Tibial nerve (tissue), 4 donors: Measurements from ENCODE around the gene NRSN2. TPM values are rescaled to one million over a fixed set of nuclear protein-coding genes. Genes with fewer than 3 reads are reported as not detected.

Source experiments
- DNase-seq, 2 donors: peaks; one replicate each; pipeline ENCODE4 v3.0.0-alpha.2; 2019; ENCODE audit warnings: low spot score in 2 of 2
- H3K27ac ChIP-seq, 4 donors: fragments of 200-600 bp; sonication (generic) in 3 of 4; one replicate each; pipeline ENCODE4 v1.5.1; 2017 to 2019; ENCODE audit warnings: mild to moderate bottlenecking in 1 of 4
- H3K27me3 ChIP-seq, 2 donors: fragments of 200-600 bp; sonication (generic) in 1 of 2; one replicate each; pipeline versions ENCODE4 v1.5.1 to v1.6.0; 2017 to 2019
- H3K36me3 ChIP-seq, 3 donors: fragments of 200-600 bp; sonication (generic); one replicate each; pipeline ENCODE4 v1.5.1; 2018 to 2019
- H3K4me1 ChIP-seq, 4 donors: fragments of 200-600 bp; sonication (generic) in 3 of 4; one replicate each; pipeline ENCODE4 v1.5.1; 2017 to 2019
- H3K4me3 ChIP-seq, 4 donors: fragments of 200-600 bp; sonication (generic) in 3 of 4; one replicate each; pipeline ENCODE4 v1.5.1; 2017 to 2019; ENCODE audit warnings: mild to moderate bottlenecking in 1 of 4, moderate library complexity in 1 of 4
- H3K9me3 ChIP-seq, 4 donors: fragments of 200-600 bp; sonication (generic) in 3 of 4; one replicate each; pipeline ENCODE4 v1.5.1; 2017 to 2019
- EP300 ChIP-seq, 2 donors: sonication (generic); formaldehyde crosslinking; IDR thresholded peaks; one replicate each; pipeline ENCODE4 v1.6.1; 2017; ENCODE audit warnings: antibody characterized with exemption in 2 of 2, mild to moderate bottlenecking in 1 of 2
- POLR2A ChIP-seq, 2 donors: fragments of 450-650 bp; IDR thresholded peaks; one replicate each; pipeline ENCODE4 v1.6.1; 2017; ENCODE audit warnings: antibody characterized with exemption in 2 of 2, mild to moderate bottlenecking in 2 of 2, moderate library complexity in 2 of 2
- WGBS, 2 donors: methylation state at CpG; one replicate each; pipeline ENCODE4 v1.1.5; 2018; 5-methylcytosine and 5-hydroxymethylcytosine counted together
- total RNA-seq, 4 donors: library from RNA; depleted of rRNA; stranded (reverse); fragments of >200 nt; gene quantifications; one replicate each; pipeline ENCODE4 v1.1.0, GENCODE V29; 2016
- TF ChIP-seq, protein P1 (sequence below), 5 experiments: fragments of 200-600 bp in 3 of 5; fragments of 450-650 bp in 2 of 5; sonication (generic) in 3 of 5; IDR thresholded peaks; one replicate each; pipeline ENCODE4 v1.5.1; 2016 to 2019; ENCODE audit warnings: antibody characterized with exemption in 5 of 5, mild to moderate bottlenecking in 3 of 5, moderate library complexity in 2 of 5

NRSN2 gene
- total RNA-seq, 4 donors from 2014 or later = 20.6 to 34.1 (median 26.2) TPM

DNA sequence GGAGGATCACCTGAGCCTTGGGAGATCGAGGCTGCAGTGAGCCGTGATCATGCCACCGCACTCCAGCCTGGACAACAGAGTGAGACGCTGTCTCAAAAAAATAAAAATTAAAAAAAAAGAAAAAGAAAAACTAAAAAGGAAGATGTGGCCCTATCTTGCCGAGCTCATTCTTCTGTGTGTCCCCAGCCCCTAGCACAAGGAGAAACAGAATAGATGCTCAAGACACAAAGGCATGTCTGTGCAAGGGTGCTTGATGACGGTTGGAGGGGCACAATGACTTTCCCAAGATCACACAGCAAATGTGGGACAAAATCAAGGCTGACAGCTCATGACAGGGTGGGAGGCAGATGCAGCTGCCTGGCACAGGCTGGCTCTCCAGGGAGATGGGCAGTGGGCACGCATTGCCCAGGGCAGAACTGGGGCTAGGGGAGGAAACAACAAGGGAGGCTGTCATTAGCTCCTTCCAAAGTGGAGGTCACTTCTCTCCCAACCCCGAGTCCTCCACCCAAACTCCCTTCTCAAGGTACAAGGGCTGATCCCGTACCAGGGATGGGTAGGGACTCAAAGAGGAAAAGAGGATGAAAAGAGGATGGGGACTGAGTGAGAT lies 775 bp upstream of the NRSN2 start:
- Histone ChIP-seq H3K27me3 (no peaks in the 10 kb centered on the region), H3K36me3 (peaks cover 0 to 15% (median 0%) of the 10 kb centered on the region in 3 donors), H3K4me3 (peak overlapping the region; percentile 51 to 83 (median 66)), H3K27ac (peak overlapping the region; percentile 81 to 98 (median 86)), H3K4me1 (peaks cover 0 to 13% (median 5%) of the 10 kb centered on the region in 4 donors), H3K9me3 (peaks cover 0 to 5% (median 0%) of the 10 kb centered on the region in 4 donors)
- DNase-seq = no peak
- WGBS, 2 donors = 59 to 62% methylated on average over 9 of the region's 9 CpGs
- TF ChIP-seq EP300 (IDR thresholded peaks at IDR 0.05) (no peak), POLR2A (IDR thresholded peaks at IDR 0.05) (no peak)
- TF ChIP-seq, protein P1, sequence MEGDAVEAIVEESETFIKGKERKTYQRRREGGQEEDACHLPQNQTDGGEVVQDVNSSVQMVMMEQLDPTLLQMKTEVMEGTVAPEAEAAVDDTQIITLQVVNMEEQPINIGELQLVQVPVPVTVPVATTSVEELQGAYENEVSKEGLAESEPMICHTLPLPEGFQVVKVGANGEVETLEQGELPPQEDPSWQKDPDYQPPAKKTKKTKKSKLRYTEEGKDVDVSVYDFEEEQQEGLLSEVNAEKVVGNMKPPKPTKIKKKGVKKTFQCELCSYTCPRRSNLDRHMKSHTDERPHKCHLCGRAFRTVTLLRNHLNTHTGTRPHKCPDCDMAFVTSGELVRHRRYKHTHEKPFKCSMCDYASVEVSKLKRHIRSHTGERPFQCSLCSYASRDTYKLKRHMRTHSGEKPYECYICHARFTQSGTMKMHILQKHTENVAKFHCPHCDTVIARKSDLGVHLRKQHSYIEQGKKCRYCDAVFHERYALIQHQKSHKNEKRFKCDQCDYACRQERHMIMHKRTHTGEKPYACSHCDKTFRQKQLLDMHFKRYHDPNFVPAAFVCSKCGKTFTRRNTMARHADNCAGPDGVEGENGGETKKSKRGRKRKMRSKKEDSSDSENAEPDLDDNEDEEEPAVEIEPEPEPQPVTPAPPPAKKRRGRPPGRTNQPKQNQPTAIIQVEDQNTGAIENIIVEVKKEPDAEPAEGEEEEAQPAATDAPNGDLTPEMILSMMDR (IDR thresholded peaks at IDR 0.05) = no peak

DNA sequence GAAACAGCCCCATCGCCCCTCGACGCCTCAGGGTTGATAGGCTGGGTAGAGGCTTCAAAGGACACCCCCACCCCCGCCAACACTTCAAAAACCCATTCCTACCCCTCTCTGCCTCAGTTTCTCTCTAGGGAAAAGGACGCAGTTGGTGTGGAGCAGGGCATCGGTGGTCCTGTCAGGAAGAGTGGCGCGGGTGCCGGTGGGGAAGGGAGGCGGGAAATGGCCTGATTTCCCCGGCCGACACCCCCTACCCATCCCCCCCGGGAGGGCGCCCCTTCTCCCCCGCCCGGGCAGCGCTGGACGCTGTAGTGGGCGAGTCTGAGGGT lies 367 bp downstream of the NRSN2 start:
- no peak for TF ChIP-seq EP300 (IDR thresholded peaks at IDR 0.05)
- no peak for TF ChIP-seq POLR2A (IDR thresholded peaks at IDR 0.05)
- TF ChIP-seq, protein P1 (IDR thresholded peaks at IDR 0.05) = no peak
- peak overlapping the region; percentile 81 to 98 (median 86) for H3K27ac ChIP-seq
- H3K36me3 ChIP-seq = peaks cover 0 to 21% (median 0%) of the 10 kb centered on the region in 3 donors
- no peak for DNase-seq
- WGBS, 2 donors = 0% methylated on average over 15 to 19 of the region's 19 CpGs
- H3K4me3 ChIP-seq = peak overlapping the region; percentile 51 to 83 (median 66)
- no peaks in the 10 kb centered on the region for H3K27me3 ChIP-seq
- H3K9me3 ChIP-seq = no peaks in the 10 kb centered on the region
- H3K4me1 ChIP-seq = peaks cover 0 to 13% (median 5%) of the 10 kb centered on the region in 4 donors

DNA sequence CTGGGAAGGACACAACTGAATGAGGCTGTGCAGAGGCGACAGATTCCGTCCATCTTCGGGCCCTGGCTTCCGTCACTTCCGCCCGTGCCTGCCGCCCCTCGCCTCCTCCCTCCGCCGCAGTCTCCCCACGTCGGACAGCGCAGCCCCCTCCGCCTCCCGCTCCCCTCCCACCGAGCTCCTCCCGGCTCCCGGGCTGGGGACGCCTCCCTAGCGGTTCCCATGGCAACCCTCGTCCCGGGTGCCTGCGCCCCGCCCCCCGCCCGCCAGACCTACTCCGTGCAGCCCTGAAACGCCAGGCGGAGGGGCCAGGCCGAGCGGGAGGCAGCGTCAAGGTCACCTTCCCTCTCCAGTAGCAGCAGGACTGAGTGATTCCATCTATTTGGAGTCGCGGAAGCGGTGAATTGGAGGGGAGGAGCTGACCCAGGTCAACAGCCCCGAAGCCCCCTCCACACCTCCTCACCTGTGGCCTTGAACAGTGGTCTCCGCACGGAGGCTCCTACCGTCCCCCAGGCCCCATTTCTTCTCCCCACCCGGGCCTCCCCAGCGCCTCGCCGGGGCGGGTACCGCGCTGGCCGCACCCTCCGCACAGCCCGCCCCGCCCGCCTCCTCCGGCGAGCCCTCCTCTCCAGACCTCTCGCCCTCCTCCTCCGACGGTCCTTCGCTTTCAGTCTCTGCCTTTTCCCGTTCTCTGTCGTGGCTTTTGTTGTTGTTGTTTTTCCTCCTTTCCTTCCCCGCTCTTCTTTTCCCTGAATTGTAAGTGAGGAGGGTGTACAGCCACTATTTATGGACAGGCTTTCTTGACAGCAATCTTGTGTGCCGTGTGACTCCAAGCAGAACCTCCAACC lies 951 bp downstream of the NRSN2 start:
- peak overlapping the region; percentile 81 to 98 (median 86) for H3K27ac ChIP-seq
- H3K36me3 ChIP-seq = peaks cover 0 to 24% (median 0%) of the 10 kb centered on the region in 3 donors
- peak; percentile 79 to 81 for DNase-seq
- H3K27me3 ChIP-seq = no peaks in the 10 kb centered on the region
- peaks cover 0 to 13% (median 5%) of the 10 kb centered on the region in 4 donors for H3K4me1 ChIP-seq
- no peaks in the 10 kb centered on the region for H3K9me3 ChIP-seq
- TF ChIP-seq, protein P1 (IDR thresholded peaks at IDR 0.05) = peak in 1 of 5 experiments; percentile 20
- peak in 1 of 2 donors; percentile 62 for TF ChIP-seq EP300 (IDR thresholded peaks at IDR 0.05)
- TF ChIP-seq POLR2A (IDR thresholded peaks at IDR 0.05) = peak; percentile 25 to 54
- 1% methylated on average over 54 to 57 of the region's 61 CpGs for WGBS, 2 donors
- peak overlapping the region; percentile 51 to 83 (median 66) for H3K4me3 ChIP-seq

GRCh38 chr20:348972-349841 lies 2.3 kb downstream of the NRSN2 start:
- DNase-seq = no peak

DNA sequence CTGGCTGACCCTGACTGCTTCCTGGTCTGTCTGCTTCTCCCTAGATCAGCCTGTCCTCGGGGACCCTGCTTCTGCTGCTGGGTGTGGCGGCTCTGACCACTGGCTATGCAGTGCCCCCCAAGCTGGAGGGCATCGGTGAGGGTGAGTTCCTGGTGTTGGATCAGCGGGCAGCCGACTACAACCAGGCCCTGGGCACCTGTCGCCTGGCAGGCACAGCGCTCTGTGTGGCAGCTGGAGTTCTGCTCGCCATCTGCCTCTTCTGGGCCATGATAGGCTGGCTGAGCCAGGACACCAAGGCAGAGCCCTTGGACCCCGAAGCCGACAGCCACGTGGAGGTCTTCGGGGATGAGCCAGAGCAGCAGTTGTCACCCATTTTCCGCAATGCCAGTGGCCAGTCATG lies 6.3 kb downstream of the NRSN2 start:
- Histone ChIP-seq H3K4me3 (no peak overlapping the region), H3K4me1 (peaks cover 0 to 11% (median 1%) of the 10 kb centered on the region in 4 donors), H3K36me3 (peaks cover 0 to 36% (median 0%) of the 10 kb centered on the region in 3 donors), H3K27me3 (no peaks in the 10 kb centered on the region), H3K27ac (no peak overlapping the region), H3K9me3 (no peaks in the 10 kb centered on the region)
- TF ChIP-seq, protein P1 (IDR thresholded peaks at IDR 0.05) = no peak
- TF ChIP-seq POLR2A (IDR thresholded peaks at IDR 0.05) (no peak), EP300 (IDR thresholded peaks at IDR 0.05) (no peak)
- 86 to 88% methylated on average over 9 to 13 of the region's 13 CpGs for WGBS, 2 donors
- DNase-seq = no peak

More at GRCh38 chr20:348972-349841, 2.3 kb downstream of the NRSN2 start:
- H3K4me1 ChIP-seq = peaks cover 0 to 15% (median 5%) of the 10 kb centered on the region in 4 donors
- no peaks in the 10 kb centered on the region for H3K9me3 ChIP-seq
- H3K36me3 ChIP-seq = peaks cover 0 to 36% (median 0%) of the 10 kb centered on the region in 3 donors
- H3K27me3 ChIP-seq = no peaks in the 10 kb centered on the region
- peak overlapping the region in 2 of 4 donors; percentile 92 to 98 for H3K27ac ChIP-seq
- H3K4me3 ChIP-seq = no peak overlapping the region
- TF ChIP-seq EP300 (IDR thresholded peaks at IDR 0.05) = no peak
- 91 to 95% methylated on average over 16 to 19 of the region's 19 CpGs for WGBS, 2 donors
